ENCODE measurements around the gene TAS2R14.

DNA sequence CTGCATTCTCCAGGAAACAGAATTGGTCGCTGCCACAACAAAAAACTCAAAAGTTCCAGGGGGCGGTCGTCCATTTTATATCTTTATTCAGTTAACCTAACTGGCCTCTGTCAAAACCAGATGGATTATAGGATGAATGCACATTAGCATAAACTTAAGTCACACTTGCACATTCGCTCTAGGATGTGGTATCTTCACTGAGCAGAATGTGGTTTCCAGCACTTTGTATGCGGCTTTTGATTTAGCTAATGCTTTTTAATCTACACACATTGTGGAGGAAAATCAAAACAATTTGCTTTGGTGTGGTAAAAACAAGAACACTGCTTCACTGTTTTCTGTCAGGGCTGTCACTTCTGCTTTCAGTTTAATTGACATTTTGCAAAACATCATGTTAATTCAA lies 43.2 kb upstream of the TAS2R14 start:
- TF ChIP-seq SUZ12 (IDR thresholded peaks at IDR 0.05; ENCODE audit: extremely low read depth, insufficient read depth, insufficient read length) (no peak), YY1 (IDR thresholded peaks at IDR 0.05; ENCODE audit: insufficient read depth, insufficient read length) (no peak)
